Smooth muscle cell of the coronary artery (primary cell): Measurements from ENCODE around the gene RBM19. TPM values are rescaled to one million over a fixed set of nuclear protein-coding genes. Genes with fewer than 3 reads are reported as not detected.

Experiments
- total RNA-seq: library from RNA; depleted of rRNA; stranded (reverse); fragments of >200 nt; gene quantifications from 2 replicates; pipeline ENCODE4 v1.2.3, GENCODE V29; 2014; ENCODE audit warnings: low replicate concordance

RBM19 gene
- total RNA-seq = 12.3 and 15.3 TPM in 2 replicates

GRCh38 chr12:113965951-113966797 is at the start of gene RBM19:
RBM19 (minus strand) TSS chr12:113966325; CDS start chr12:113966227, 98 bp downstream.

